GM21526 (cell line): ENCODE results near the gene INPP4A.

Source experiments
- ATAC-seq: cut with Tn5 transposase; IDR thresholded peaks from one replicate; pipeline ENCODE4 v1.9.1; 2021; ENCODE audit warnings: moderate library complexity; ENCODE audit not compliant: unreplicated experiment, low FRiP score

Gene INPP4A

DNA sequence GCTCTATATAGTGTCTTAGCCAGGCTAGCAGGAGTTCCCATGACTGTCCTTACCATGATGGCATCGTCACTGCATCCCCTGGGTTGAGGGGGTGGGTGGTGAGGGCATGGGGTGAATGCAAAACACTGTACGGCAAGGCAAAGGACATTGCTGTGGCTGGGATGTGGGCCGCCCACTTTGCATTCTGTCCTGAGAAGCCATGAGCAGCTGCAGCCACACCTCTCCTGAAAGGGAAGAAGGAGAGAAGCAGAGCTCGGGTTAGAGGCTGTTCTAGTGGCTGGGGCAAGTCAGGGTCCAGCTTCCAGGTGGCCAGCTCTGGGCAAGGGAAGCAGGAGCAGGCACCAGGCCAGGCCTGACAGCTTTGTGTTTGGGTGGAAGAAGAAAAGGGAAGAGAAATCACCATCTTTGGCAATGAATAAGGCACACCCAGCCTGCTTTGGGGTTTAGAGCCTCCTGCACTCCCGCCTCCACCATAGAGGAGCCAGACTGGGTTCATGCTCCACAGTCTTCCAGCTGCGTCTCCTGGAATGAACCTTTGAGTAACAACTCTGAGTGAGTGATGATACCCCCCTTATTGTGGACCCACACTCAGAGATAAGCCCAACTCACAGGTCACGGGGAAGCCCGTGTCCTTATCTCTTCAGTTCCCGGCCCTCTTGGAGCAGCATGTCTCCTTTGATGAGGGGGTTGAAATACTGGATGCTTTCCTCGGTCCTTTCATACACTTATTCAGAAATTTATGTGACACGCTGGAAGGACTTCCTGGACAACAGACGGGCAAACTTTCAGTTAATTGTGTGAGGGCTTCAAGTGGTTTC is 63.4 kb downstream of the INPP4A start:
- no peak for ATAC-seq

- ATAC-seq = no peak
These were observed 64.0 kb downstream of the INPP4A start for GRCh38 chr2:98508709-98509066.

- ATAC-seq = no peak
These were observed 65.1 kb downstream of the INPP4A start for GRCh38 chr2:98509542-98510321.

DNA sequence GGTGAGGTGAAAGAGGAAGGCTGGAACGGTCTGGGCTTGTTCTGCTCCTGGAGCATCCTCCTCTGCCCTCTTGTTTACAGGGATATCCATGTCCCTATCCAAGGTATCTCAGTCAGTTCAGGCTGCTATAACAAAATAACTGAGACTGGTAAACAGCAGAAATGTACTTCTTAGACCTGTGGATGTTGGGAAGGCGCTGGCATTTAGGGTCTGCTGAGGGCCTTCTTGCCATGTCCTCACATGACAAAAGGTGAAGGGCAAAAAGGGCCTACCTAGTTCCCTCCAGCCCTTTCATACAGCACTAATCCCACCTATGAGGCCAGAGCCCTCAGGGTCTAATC is 65.6 kb downstream of the INPP4A start:
- no peak for ATAC-seq

- no peak for ATAC-seq
These were observed 67.3 kb downstream of the INPP4A start for GRCh38 chr2:98511981-98512380.

- ATAC-seq = no peak
These were observed 68.0 kb downstream of the INPP4A start for GRCh38 chr2:98512699-98513098.

- no peak for ATAC-seq
These were observed 69.5 kb downstream of the INPP4A start for GRCh38 chr2:98514096-98514639.

DNA sequence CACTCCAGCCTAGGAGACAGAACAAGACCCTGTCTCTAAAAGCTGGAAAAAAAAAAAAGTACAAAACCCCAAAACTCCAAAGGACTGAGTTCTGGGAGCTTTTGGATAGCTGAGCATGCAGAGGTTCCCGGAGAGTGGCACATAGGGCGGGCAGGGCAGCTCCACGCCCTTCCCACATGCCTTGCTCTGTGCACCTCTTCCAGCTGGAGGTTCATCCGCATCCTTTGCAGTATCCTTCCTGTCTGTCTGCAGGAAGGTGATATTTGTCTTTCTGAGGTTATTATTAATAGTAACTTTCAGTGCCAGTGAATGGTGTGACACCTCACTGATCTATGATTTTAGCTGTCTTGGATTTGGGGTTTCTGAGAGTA is 70.2 kb downstream of the INPP4A start:
- ATAC-seq = no peak

DNA sequence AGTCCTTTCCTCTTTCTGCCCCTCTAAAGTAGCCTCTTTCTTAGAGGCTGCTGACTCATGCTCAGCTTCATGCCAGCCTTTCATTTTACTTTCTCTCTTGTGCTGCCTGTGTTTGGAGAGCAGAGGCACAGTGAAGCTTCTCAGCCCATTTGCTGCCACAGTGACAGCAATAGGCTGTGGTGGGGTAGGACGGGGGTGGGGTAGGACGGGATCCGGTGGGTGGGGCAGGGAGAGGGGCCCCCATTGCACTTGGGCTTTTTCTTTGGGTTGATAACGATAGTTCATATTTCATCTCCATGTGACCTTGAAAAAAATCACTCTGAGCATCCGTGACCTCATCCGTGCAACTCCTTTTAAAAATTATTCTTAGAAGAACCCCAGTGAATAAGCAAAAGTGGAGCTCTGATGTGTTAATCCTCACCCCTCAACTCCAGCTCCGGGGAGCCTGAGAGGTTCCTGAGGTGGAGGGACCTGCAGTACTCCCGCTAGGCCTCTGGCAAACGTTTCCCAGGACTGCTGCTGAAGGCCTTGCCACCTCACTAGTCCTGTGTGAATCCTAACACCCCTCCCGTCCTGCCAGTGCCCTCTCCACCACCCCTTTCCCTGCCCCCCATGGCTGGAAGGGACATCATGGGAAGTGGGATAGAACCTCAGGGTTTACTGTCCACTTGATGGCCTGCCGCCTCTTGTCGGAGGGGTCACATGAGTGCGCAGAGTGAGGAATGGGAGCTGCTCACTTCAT is 70.8 kb downstream of the INPP4A start:
- no peak for ATAC-seq

DNA sequence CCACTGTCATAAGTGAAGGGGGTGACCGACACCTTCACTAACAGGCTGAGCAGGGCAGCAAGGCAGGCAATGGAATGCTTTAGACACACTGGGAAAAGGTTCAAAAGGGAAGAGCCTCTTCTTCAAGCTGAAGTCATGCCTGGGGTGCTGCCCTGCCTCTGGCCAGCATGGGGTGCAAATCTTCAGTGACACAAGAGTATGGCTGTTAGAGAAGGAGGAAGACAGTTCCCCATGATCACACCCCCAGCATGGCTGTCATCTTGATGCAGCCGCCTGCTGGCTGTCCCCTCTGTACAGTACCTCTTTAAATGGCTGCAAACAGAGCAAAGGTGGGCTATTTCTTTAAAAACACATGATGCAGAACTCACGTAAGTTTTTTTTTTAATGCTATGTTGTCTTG is 71.9 kb downstream of the INPP4A start:
- ATAC-seq = no peak

DNA sequence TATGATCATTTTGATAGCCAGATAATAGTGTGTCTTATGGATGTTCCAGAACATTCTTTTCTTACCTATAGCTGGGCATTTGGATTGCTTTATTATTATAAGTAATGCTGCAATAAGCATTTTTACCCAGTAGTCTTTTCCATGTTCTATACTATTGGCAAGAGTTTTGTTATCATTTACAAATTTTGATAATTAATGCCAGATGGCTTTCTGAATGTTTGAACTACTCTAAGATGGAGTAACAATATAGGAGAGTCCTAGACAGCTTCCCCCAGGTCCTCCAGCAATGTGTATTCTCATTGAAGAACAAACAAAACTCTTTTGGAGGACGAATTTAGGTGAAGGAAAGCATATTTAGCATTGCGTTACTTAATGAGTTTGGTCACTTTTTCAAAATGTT is 73.0 kb downstream of the INPP4A start:
- no peak for ATAC-seq

DNA sequence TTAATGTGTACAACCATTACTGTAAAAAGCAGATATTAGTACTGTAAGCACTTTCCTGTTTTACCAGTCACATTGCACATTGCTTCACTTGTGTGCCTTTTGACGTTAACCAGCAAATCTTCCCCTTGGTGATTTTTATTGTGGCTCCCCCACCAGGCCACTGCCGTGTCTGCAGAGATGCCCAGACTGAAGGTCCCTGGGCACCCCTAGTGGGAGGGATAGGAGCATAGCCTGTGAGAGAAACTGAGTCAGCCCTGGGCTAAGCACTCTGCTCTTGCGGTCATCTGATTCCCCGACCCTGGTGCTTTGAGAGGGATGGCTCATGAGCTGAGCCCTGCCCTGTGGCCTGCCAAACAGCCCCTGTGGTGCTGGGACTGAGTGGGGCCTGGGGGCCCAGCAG is 73.4 kb downstream of the INPP4A start:
- no peak for ATAC-seq

DNA sequence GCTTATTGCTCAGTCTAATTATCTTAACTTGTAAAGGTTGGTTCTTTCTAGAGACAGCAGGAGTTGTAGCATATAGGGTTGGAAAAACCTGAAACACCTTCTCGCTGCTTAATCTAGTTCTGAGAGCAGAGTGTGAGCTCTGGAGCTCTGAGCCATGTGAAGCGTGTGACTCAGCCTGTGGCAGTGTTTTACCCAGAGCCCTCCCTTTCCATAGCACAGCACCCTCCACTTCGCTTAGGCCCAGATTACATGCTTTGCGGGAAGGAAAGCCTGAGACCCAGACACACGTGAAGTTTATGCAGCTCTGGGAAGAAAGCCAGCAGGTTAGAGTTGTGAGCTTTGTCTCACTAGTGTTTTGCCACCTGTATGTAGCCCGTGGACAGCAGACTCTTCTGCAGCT is 74.5 kb downstream of the INPP4A start:
- no peak for ATAC-seq

GRCh38 chr2:98519851-98520250 is 75.2 kb downstream of the INPP4A start:
- ATAC-seq = no peak

DNA sequence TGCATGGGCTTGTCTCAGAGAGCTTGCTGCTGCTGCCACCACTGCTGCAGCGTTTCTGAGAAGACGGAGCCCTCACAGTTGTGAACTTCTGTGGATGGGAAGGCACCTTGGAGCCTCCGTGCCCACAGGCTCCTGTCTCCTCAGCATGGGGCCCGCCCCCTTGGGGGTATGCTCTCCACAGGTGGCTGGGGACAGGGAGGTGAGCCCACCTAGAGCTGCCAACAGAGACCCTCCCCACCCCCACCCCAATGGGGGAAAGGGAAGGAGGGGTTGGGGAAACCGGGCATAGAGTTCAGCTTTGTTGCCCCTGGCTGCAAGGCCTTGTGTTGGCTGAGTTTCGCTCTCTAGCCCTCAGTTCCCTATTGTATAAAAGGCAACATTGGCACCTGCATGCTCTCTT is 76.1 kb downstream of the INPP4A start:
- no peak for ATAC-seq

DNA sequence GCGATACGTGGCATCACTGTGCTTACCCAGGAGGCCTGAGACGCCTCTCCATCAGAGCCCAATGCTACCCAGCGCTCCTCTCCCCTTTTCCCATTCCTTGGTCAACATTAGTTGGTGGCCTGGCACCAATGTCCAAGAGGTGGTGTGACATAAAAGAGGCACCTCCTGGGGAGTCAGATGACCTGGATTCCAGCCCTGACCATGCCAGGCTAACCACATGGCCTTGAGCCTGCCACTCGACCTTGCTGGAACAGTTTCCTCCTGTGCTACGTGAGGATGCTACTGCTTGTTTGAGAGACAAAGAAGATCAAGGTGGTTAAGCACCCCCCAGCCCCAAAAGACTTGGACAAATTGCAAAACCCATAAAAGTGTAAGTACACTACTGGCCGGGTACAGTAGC is 76.6 kb downstream of the INPP4A start:
- ATAC-seq = no peak

DNA sequence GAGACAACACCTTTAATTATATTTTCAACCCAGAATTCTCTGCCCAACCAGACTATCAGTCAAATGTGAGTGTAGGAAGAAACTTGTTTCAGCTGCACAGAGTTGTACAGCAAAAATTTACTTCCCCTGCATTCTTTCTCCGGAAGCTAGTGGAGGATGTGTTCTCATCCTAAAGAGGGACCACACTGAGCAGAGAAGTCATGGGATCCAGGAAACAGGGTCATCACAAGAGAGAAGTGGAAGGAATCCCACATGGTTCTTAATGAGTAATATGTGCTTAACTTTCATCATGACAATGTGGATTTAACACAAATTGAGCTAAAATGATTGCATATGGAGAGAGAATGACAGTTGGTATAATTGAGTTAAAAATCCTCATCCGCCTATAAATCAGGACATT is 78.2 kb downstream of the INPP4A start:
- ATAC-seq = no peak

- no peak for ATAC-seq
These were observed 79.5 kb downstream of the INPP4A start for GRCh38 chr2:98524168-98524567.

DNA sequence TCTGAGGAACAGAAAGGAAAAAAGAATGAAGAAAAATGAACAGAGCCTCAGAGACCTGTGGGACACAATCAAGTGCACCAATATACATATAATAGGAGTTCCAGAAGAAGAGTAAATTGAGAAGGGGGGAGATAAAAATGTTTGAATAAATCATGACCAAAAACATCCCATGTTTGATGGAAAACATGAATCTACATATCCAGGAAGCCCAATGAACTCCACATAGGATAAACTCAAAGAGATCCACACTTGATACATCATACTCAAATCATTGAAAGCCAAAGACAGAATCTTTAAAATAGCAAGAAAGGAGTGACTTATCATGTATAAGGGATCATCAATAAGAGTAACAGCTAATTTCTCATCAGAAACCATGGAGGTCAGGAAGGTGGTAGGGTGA is 83.7 kb downstream of the INPP4A start:
- ATAC-seq = no peak

DNA sequence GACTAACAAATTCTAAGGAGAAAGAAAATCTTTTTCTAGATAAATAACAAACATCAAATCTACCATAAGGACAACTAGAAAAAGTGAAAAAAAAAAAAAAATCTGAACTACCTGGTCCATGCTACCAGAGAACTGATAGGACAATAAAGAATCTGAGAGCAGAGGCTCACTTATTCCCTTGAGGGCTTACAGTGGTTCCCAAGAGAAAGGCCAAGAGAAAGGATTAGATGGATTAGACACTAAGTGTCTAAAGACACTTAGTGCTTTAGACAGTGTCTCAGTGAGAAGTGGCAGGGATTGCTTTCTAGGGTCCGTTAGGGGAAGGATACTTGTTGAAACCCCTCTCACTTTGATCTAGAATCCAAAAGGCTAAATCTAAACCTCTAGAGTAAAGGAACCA is 85.5 kb downstream of the INPP4A start:
- ATAC-seq = no peak

DNA sequence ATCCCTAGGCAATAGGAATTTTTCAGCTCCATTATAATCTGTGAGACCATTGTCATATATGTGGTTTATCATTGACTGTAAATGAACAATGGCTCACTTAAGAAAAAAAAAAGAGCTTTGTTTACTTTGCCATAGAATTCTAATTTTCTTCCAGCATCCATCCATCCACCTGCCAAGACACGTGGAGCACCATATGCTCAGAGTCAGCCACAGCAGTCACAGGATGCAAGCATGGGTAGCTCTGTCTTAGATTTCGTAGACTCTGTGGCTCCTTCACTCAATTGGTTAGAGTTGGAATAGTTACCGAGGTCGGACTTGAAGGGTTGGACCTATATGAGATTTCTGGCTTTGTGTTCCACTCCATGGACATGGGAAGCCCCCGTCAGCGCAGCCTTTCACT is 88.1 kb downstream of the INPP4A start:
- no peak for ATAC-seq
